ENCODE results near the gene REPIN1.

The REPIN1 gene

GRCh38 chr7:150368096-150368883 lies at the start of gene REPIN1:
Gene REPIN1, plus strand, starts transcription at chr7:150368822. Its CDS starts 890 bp downstream, at chr7:150369712.
- DNase-seq, result peak; percentile 88

GRCh38 chr7:150321788-150322113 lies 46.9 kb upstream of the REPIN1 start:
- no peak for DNase-seq

GRCh38 chr7:150322114-150322832 lies 46.3 kb upstream of the REPIN1 start:
- no peak for DNase-seq

- peak; percentile 78 for DNase-seq
Observed at GRCh38 chr7:150322833-150323681, 45.6 kb upstream of the REPIN1 start, which contains the start of the genes ACTR3C and LRRC61. Gene ACTR3C, minus strand, starts transcription at chr7:150323545. Its CDS starts 28,249 bp downstream, at chr7:150295296. Gene LRRC61, plus strand, starts transcription at chr7:150323355. Its CDS starts 13,507 bp downstream, at chr7:150336862.

GRCh38 chr7:150323682-150324372 lies 44.8 kb upstream of the REPIN1 start:
- DNase-seq, result no peak

- no peak for DNase-seq
Observed at GRCh38 chr7:150324373-150324961, 44.2 kb upstream of the REPIN1 start.

GRCh38 chr7:150325110-150325611 lies 43.5 kb upstream of the REPIN1 start:
- DNase-seq, result no peak

- DNase-seq, result no peak
Observed at GRCh38 chr7:150325901-150326300, 42.7 kb upstream of the REPIN1 start.

- no peak for DNase-seq
Observed at GRCh38 chr7:150326657-150327268, 41.9 kb upstream of the REPIN1 start.

- no peak for DNase-seq
Observed at GRCh38 chr7:150327308-150327707, 41.3 kb upstream of the REPIN1 start.

GRCh38 chr7:150329331-150330120 lies 39.1 kb upstream of the REPIN1 start:
- no peak for DNase-seq

GRCh38 chr7:150330211-150330885 lies 38.3 kb upstream of the REPIN1 start:
- DNase-seq, result no peak

GRCh38 chr7:150332852-150333635 lies 35.6 kb upstream of the REPIN1 start:
- no peak for DNase-seq

- DNase-seq, result no peak
Observed at GRCh38 chr7:150333659-150334058, 35.0 kb upstream of the REPIN1 start.

GRCh38 chr7:150334108-150334507 lies 34.5 kb upstream of the REPIN1 start:
- no peak for DNase-seq

- DNase-seq, result no peak
Observed at GRCh38 chr7:150335108-150335773, 33.4 kb upstream of the REPIN1 start.

- no peak for DNase-seq
Observed at GRCh38 chr7:150335774-150336112, 32.9 kb upstream of the REPIN1 start.

- DNase-seq, result no peak
Observed at GRCh38 chr7:150336746-150337145, 31.9 kb upstream of the REPIN1 start.

GRCh38 chr7:150337179-150337578 lies 31.4 kb upstream of the REPIN1 start:
- no peak for DNase-seq
